Ectodermal cell (in vitro differentiated cells): ENCODE results near the gene DSCAM. TPM values are rescaled to one million over a fixed set of nuclear protein-coding genes. Genes with fewer than 3 reads are reported as not detected.
"Not testable (repeated sequence)": the region's sequence is repeated elsewhere in the genome, so short reads cannot be mapped to it uniquely, and the experiment has no call there.

Source experiments
- H3K27ac ChIP-seq: 2 replicates; pipeline ENCODE4 v1.7.0; 2013; ENCODE audit warnings: mild to moderate bottlenecking, low read depth, low read length; ENCODE audit not compliant: insufficient read depth, poor library complexity, severe bottlenecking
- H3K27me3 ChIP-seq: 2 replicates; pipeline ENCODE4 v1.7.0; 2013; ENCODE audit warnings: mild to moderate bottlenecking, low read length; ENCODE audit not compliant: insufficient read depth, control insufficient read depth, poor library complexity, severe bottlenecking
- H3K36me3 ChIP-seq: one replicate; pipeline ENCODE4 v1.7.0; 2013; ENCODE audit warnings: low read length; ENCODE audit not compliant: control insufficient read depth, insufficient read depth
- H3K4me1 ChIP-seq: one replicate; pipeline ENCODE4 v1.7.0; 2013; ENCODE audit warnings: low read length; ENCODE audit not compliant: control insufficient read depth, insufficient read depth
- H3K4me3 ChIP-seq: 2 replicates; pipeline ENCODE4 v1.7.0; 2013; ENCODE audit warnings: low read depth, low read length, control low read depth; ENCODE audit not compliant: insufficient read depth
- H3K9me3 ChIP-seq: 2 replicates; pipeline ENCODE4 v1.7.0; 2013; ENCODE audit warnings: mild to moderate bottlenecking, low read length, moderate library complexity; ENCODE audit not compliant: control insufficient read depth
- WGBS, 2 experiments: methylation state at CpG; one replicate each; pipeline ENCODE4 v1.1.7; 2013; ENCODE audit warnings: missing lambda C conversion rate in 2 of 2; 5-methylcytosine and 5-hydroxymethylcytosine counted together
- polyA plus RNA-seq, 4 experiments: library from polyadenylated mRNA; stranded (reverse); fragments of 50-300 nt; gene quantifications; one replicate each; pipeline ENCODE4 v1.2.3, GENCODE V29; 2013

DSCAM gene
- polyA plus RNA-seq (2013, experiment 1 of 4), result not detected
- not detected for polyA plus RNA-seq (2013, experiment 2 of 4)
- polyA plus RNA-seq (2013, experiment 3 of 4), result not detected
- polyA plus RNA-seq (2013, experiment 4 of 4), result 0.04 TPM

- 2 to 3% methylated on average over 94 of the region's 94 CpGs for WGBS, 2 experiments
Measured at GRCh38 chr21:40846587-40847411, at the start of gene DSCAM. Gene DSCAM (minus strand): TSS chr21:40847158. CDS start chr21:40846661, 497 bp downstream.

DNA sequence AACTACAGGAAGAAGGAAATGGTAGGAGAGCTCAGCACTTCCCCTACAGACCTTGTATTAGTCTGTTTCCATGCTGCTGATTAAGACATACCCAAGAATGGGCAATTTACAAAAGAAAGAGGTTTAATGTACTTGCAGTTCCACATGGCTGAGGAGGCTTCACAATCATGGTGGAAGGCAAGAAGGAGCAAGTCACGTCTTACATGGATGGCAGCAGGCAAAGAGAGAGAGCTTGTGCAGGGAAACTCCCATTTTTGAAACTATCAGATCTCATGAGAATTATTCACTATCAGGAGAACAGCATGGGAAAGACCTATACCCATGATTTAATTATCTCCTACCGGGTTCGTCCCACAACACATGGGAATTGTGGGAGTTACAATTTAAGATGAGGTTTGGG lies 48.7 kb upstream of the DSCAM start:
- H3K36me3 ChIP-seq, H3K4me1 ChIP-seq, H3K4me3 ChIP-seq, H3K27me3 ChIP-seq, H3K27ac ChIP-seq, H3K9me3 ChIP-seq: not testable (repeated sequence)
- WGBS, 2 experiments, result 92 to 96% methylated on average over 3 of the region's 3 CpGs

More at GRCh38 chr21:40846587-40847411, at the start of gene DSCAM:
- peak within 1 kb of the TSS; percentile 41 for H3K4me3 ChIP-seq
- no peaks in the 10 kb centered on the region for H3K9me3 ChIP-seq
- no peaks in the 10 kb centered on the region for H3K36me3 ChIP-seq
- no peaks in the 10 kb centered on the region for H3K4me1 ChIP-seq
- H3K27me3 ChIP-seq, result peaks cover 54% of the 10 kb centered on the region
- H3K27ac ChIP-seq, result no peak within 1 kb of the TSS

GRCh38 chr21:40886931-40887330 lies 40.0 kb upstream of the DSCAM start:
- Histone ChIP-seq H3K27me3 (no peaks in the 10 kb centered on the region), H3K4me3 (no peak overlapping the region), H3K36me3 (no peaks in the 10 kb centered on the region), H3K27ac (no peak overlapping the region), H3K4me1 (no peaks in the 10 kb centered on the region), H3K9me3 (no peaks in the 10 kb centered on the region)
- WGBS, 2 experiments, result 93% methylated on average over 4 of the region's 4 CpGs

DNA sequence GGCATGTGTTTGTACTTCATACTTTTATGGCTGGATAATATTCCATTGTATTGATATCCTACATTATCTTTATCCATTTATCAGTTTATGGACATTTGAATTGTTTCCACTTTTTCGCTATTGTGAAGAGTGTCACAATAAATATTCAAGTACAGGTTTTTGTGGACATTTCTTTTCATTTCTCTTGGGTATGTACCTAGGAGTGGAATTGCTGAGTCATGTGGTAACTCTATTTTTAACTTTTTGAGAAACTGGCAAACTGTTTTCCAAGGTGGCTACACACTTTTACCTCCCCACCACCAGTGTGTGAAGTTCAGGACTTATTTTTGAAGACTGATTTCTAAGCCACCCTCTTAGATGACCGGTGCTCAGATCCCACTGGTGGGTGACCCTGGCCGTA lies 39.0 kb upstream of the DSCAM start:
- Histone ChIP-seq H3K27me3 (no peaks in the 10 kb centered on the region), H3K4me1 (no peaks in the 10 kb centered on the region), H3K36me3 (no peaks in the 10 kb centered on the region), H3K27ac (no peak overlapping the region), H3K9me3 (no peaks in the 10 kb centered on the region), H3K4me3 (no peak overlapping the region)
- WGBS, 2 experiments, result 94 to 95% methylated on average over 3 of the region's 3 CpGs

DNA sequence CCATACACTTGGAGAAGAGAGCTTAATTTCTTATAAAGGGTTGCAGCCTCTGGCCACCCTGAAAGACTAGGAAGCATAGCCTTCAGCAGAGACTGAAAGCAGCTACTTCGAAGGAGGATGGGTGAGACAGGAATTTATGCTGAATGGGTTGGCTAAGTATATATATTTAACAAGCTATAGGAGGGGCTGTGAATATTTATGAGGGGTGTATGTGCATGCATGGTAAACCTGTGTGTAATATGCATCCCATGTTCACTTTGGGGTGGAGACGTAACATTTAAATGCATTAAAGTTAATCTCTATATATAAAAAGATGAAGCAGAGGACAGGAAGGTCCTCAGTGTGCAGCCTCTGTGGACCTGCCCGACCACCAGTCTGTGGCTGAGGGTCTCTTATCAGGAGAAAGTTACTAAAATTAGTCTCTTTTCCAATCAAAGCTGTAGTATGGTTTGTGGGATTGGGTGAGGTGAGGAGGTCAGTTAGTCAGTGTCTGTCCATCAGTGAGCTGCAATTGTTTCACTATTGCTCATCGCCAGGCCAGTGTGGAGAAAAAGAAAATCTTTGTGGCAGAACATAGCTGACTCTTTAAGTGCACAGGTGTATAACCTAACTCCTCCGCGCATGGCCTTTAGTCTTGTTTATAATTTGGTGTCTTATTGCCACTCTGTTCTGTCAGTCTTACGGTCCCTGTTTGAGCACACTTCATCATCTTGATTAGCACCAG lies 35.4 kb upstream of the DSCAM start:
- Histone ChIP-seq H3K27ac (no peak overlapping the region), H3K9me3 (no peaks in the 10 kb centered on the region)
- 95% methylated on average over 7 of the region's 7 CpGs for WGBS, 2 experiments

GRCh38 chr21:40881767-40882166 lies 34.8 kb upstream of the DSCAM start:
- H3K4me1 ChIP-seq, result no peaks in the 10 kb centered on the region
- H3K9me3 ChIP-seq, result no peaks in the 10 kb centered on the region
- H3K27ac ChIP-seq, result no peak overlapping the region
- H3K27me3 ChIP-seq, result no peaks in the 10 kb centered on the region
- 96 to 100% methylated on average over 2 of the region's 2 CpGs for WGBS, 2 experiments
- no peaks in the 10 kb centered on the region for H3K36me3 ChIP-seq
- no peak overlapping the region for H3K4me3 ChIP-seq

More for the DNA sequence above, 35.4 kb upstream of the DSCAM start:
- no peaks in the 10 kb centered on the region for H3K27me3 ChIP-seq
- H3K4me3 ChIP-seq, result no peak overlapping the region
- no peaks in the 10 kb centered on the region for H3K4me1 ChIP-seq
- no peaks in the 10 kb centered on the region for H3K36me3 ChIP-seq

DNA sequence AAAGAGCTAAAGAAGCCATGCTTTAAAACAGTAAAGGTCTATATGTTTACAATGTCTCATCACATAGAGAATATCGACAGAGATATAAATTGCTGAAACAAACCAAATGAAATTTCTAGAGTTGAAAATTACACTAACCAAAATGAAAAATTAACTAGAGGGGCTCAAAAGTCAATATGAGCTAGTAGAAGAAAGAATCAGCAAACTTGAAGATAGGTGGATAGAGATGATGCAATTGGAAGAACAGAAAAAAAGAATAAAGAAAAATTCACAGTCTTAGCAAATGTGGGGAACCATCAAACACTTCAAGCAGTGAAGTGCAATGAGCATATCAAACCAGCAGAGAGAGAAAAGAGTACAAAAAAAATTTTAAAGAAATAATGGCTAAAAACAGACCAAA lies 24.1 kb upstream of the DSCAM start:
- no CpG with 5 or more reads among the region's 1 CpG for WGBS, 2 experiments
- H3K4me3 ChIP-seq, result no peak overlapping the region
- no peaks in the 10 kb centered on the region for H3K4me1 ChIP-seq
- H3K27me3 ChIP-seq, result no peaks in the 10 kb centered on the region
- H3K36me3 ChIP-seq, result no peaks in the 10 kb centered on the region
- no peak overlapping the region for H3K27ac ChIP-seq
- no peaks in the 10 kb centered on the region for H3K9me3 ChIP-seq

DNA sequence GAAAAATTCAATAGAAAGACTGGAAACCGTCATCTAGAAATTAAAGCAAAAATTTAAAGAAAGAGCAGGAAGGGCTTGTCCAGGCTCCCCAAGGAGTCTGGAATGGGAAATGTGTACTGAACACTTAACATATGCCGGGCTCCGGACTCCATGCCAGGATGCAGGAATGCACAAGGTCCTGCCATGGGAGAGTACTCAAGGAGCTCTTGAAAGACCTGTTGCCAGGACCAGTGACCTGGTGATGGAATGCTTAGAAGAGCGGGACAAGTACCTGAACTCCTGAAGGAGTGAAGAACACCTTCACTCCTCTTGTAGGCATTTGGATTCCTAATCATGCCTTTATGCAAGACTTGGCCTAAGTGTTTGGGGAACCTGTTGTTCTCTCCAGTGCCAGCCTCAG lies 16.9 kb upstream of the DSCAM start:
- no peaks in the 10 kb centered on the region for H3K9me3 ChIP-seq
- no peak overlapping the region for H3K4me3 ChIP-seq
- H3K36me3 ChIP-seq, result no peaks in the 10 kb centered on the region
- no peaks in the 10 kb centered on the region for H3K27me3 ChIP-seq
- H3K4me1 ChIP-seq, result no peaks in the 10 kb centered on the region
- WGBS, 2 experiments, result 92 to 96% methylated on average over 4 of the region's 4 CpGs
- no peak overlapping the region for H3K27ac ChIP-seq

GRCh38 chr21:40858517-40858916 lies 11.6 kb upstream of the DSCAM start:
- no peaks in the 10 kb centered on the region for H3K36me3 ChIP-seq
- no peaks in the 10 kb centered on the region for H3K4me1 ChIP-seq
- H3K9me3 ChIP-seq, result no peaks in the 10 kb centered on the region
- no peak overlapping the region for H3K4me3 ChIP-seq
- H3K27me3 ChIP-seq, result no peaks in the 10 kb centered on the region
- no peak overlapping the region for H3K27ac ChIP-seq

DNA sequence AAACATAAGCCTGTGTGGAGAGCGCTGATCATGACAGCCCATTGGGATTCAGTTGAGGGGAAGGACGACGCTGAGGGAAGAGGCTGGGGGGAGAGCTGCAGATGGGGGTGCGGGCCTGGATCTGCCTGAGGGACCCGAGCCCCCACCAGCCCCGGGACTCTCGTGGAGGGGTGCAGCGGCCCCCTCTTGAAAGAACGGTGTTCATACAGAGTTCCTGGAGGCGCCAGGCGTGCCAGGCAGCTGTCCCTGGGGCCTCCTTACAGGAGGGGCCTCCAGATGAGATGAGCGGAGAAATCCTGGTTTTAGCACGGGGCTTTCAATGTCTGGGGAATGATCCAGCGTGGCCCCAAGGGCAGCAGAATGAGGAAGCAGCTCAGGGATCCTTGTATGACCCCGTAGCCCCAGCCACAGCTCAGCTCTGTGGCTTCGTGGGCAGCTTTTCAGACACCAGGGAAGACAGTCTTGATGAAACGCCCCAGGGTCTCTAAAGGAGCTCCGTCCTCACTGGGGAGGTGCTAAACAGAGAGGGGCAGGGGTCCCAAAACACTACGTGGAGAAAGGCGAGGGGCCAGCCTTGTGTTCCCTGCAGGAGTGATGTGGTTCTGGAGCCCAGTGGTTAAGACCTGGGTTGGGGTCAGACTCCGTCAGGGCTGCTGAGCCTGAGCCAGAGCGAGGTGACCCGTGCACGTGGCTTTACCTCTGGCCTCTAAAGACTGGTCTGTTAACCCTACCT lies 7.2 kb upstream of the DSCAM start:
- 85 to 88% methylated on average over 24 of the region's 24 CpGs for WGBS, 2 experiments
- no peaks in the 10 kb centered on the region for H3K9me3 ChIP-seq
- H3K36me3 ChIP-seq, result no peaks in the 10 kb centered on the region
- no peaks in the 10 kb centered on the region for H3K27me3 ChIP-seq
- H3K27ac ChIP-seq, result no peak overlapping the region
- H3K4me3 ChIP-seq, result no peak overlapping the region
- no peaks in the 10 kb centered on the region for H3K4me1 ChIP-seq
